Vagina (tissue), 2 donors: Measurements from ENCODE around the gene RPS17.

ENCODE experiments used
- POLR2A ChIP-seq, 2 donors: fragments of 450-650 bp; IDR thresholded peaks; one replicate each; pipeline ENCODE4 v1.6.1; 2017; ENCODE audit warnings: antibody characterized with exemption in 2 of 2, mild to moderate bottlenecking in 2 of 2, moderate library complexity in 2 of 2
- POLR2AphosphoS5 ChIP-seq, 2 donors: sonication (generic); formaldehyde crosslinking; IDR thresholded peaks; one replicate each; pipeline ENCODE4 v1.9.0; 2017; ENCODE audit warnings: antibody characterized with exemption in 2 of 2, mild to moderate bottlenecking in 2 of 2, low read depth in 1 of 2; ENCODE audit not compliant: insufficient read depth in 1 of 2
- TF ChIP-seq, protein P1 (sequence below), 3 experiments: fragments of 450-650 bp in 2 of 3; fragments of 200-600 bp in 1 of 3; sonication (generic) in 1 of 3; IDR thresholded peaks; one replicate each; pipeline ENCODE4 v1.5.1; 2017 to 2019; ENCODE audit warnings: antibody characterized with exemption in 3 of 3, mild to moderate bottlenecking in 2 of 3, moderate library complexity in 2 of 3

GRCh38 chr15:82570721-82571508 lies 30.7 kb upstream of the RPS17 start:
- TF ChIP-seq, protein P1, sequence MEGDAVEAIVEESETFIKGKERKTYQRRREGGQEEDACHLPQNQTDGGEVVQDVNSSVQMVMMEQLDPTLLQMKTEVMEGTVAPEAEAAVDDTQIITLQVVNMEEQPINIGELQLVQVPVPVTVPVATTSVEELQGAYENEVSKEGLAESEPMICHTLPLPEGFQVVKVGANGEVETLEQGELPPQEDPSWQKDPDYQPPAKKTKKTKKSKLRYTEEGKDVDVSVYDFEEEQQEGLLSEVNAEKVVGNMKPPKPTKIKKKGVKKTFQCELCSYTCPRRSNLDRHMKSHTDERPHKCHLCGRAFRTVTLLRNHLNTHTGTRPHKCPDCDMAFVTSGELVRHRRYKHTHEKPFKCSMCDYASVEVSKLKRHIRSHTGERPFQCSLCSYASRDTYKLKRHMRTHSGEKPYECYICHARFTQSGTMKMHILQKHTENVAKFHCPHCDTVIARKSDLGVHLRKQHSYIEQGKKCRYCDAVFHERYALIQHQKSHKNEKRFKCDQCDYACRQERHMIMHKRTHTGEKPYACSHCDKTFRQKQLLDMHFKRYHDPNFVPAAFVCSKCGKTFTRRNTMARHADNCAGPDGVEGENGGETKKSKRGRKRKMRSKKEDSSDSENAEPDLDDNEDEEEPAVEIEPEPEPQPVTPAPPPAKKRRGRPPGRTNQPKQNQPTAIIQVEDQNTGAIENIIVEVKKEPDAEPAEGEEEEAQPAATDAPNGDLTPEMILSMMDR (IDR thresholded peaks at IDR 0.05): no peak
- TF ChIP-seq POLR2AphosphoS5 (IDR thresholded peaks at IDR 0.05; ENCODE audit: insufficient read depth in 1 of 2, low read depth in 1 of 2) (no peak), POLR2A (IDR thresholded peaks at IDR 0.05) (no peak)
